K562 (cell line): ENCODE measurements around the gene WDR20. TPM values are rescaled to one million over a fixed set of nuclear protein-coding genes. Genes with fewer than 3 reads are reported as not detected.

Source experiments
- ATAC-seq: fragments of 200-7000 bp; cut with Tn5 transposase; 3 replicates; pipeline ENCODE4 v1.9.1; 2020; ENCODE audit warnings: moderate library complexity
- BruUV-seq: library from RNA; stranded (reverse); fragments of 400-500 nt; replicated peaks from 2 replicates; lab custom pipeline; 2021; lab: Mats Ljungman, UMichigan
- CTCF ChIA-PET: fragments of 300-600 bp; formaldehyde crosslinking; extraction: SDS; loops from one replicate; lab custom pipeline; 2021; ENCODE audit warnings: low intra/inter-chr PET ratio; lab: Yijun Ruan, JAX
- POLR2A ChIA-PET: fragments of 300-600, 350-650 bp; sonication (Branson Sonifier 250); formaldehyde crosslinking; extraction: SDS; loops from one replicate; lab custom pipeline; 2021; ENCODE audit warnings: antibody characterized with exemption, inconsistent platforms; lab: Yijun Ruan, JAX
- DNase-seq, 4 experiments: peaks; one replicate each; pipeline versions ENCODE4 v3.0.0 to v3.0.0-alpha.2; 2011 to 2018; ENCODE audit warnings: low spot score in 3 of 4, mixed read lengths in 3 of 4; ENCODE audit errors: extremely low read depth in 1 of 4
- FAIRE-seq: peaks from 2 replicates; lab custom pipeline; 2011; peaks lifted over from hg19 to GRCh38; lab: Jason Lieb, UNC
- H2AFZ ChIP-seq: 2 replicates; pipeline ENCODE4 v1.6.0; 2011; ENCODE audit warnings: low read depth, low read length, control low read depth, inconsistent platforms
- H3K27ac ChIP-seq: fragments of 200-600 bp; 3 replicates; pipeline ENCODE4 v1.8.0; 2011; ENCODE audit warnings: low read depth, mild to moderate bottlenecking, control low read depth, inconsistent platforms, low read length, moderate library complexity, mixed read lengths; ENCODE audit errors: extremely low read depth
- H3K27me3 ChIP-seq, 2 experiments: fragments of 300-600 bp in 1 of 2; 2 replicates in 1 of 2; 3 replicates in 1 of 2; pipeline versions ENCODE4 v1.6.0 to v1.8.0; 2011; ENCODE audit warnings: inconsistent platforms in 2 of 2, low read length in 2 of 2, mild to moderate bottlenecking in 1 of 2, mixed read lengths in 1 of 2, moderate library complexity in 1 of 2; ENCODE audit not compliant: control insufficient read depth in 2 of 2, insufficient read depth in 2 of 2
- H3K36me3 ChIP-seq: fragments of 300-600 bp; 3 replicates; pipeline ENCODE4 v1.8.0; 2011; ENCODE audit warnings: mild to moderate bottlenecking, low read length, inconsistent platforms; ENCODE audit not compliant: control insufficient read depth, insufficient read depth
- H3K4me1 ChIP-seq, 2 experiments: fragments of 200-600 bp in 1 of 2; replicated peaks in 1 of 2; 2 replicates in 1 of 2; 3 replicates in 1 of 2; pipeline versions ENCODE4 v1.5.1 to v1.8.0; 2011; ENCODE audit warnings: inconsistent platforms in 2 of 2, low read length in 2 of 2, mild to moderate bottlenecking in 1 of 2, mixed read lengths in 1 of 2, moderate library complexity in 1 of 2; ENCODE audit not compliant: control insufficient read depth in 2 of 2, insufficient read depth in 2 of 2
- H3K4me2 ChIP-seq: 2 replicates; pipeline ENCODE4 v1.6.1; 2011; ENCODE audit warnings: low read length, control low read depth, inconsistent platforms, mixed read lengths; ENCODE audit not compliant: insufficient read depth
- H3K4me3 ChIP-seq: fragments of 200-600 bp; sonication (generic), shearing (Covaris generic); 2 replicates; pipeline ENCODE4 v1.5.1; 2016; ENCODE audit warnings: control low read depth, inconsistent platforms
- H3K79me2 ChIP-seq: fragments of 200-600 bp; 3 replicates; pipeline ENCODE4 v1.8.0; 2011; ENCODE audit warnings: low read length, inconsistent platforms; ENCODE audit not compliant: control insufficient read depth, insufficient read depth
- H3K9ac ChIP-seq, 2 experiments: 2 replicates each; pipeline versions ENCODE4 v1.6.0 to v1.6.1; 2011; ENCODE audit warnings: low read depth in 2 of 2, low read length in 2 of 2, control low read depth in 1 of 2, inconsistent platforms in 1 of 2, mild to moderate bottlenecking in 1 of 2, mixed read lengths in 1 of 2; ENCODE audit not compliant: insufficient read depth in 1 of 2
- H3K9me1 ChIP-seq: one replicate; pipeline ENCODE4 v1.6.0; 2011; ENCODE audit warnings: inconsistent platforms, mild to moderate bottlenecking, low read length, moderate library complexity; ENCODE audit not compliant: control insufficient read depth, insufficient read depth
- H3K9me3 ChIP-seq: replicated peaks from 2 replicates; pipeline ENCODE4 v1.5.1; 2011; ENCODE audit warnings: low read depth, low read length, inconsistent platforms; ENCODE audit not compliant: control insufficient read depth, insufficient read depth
- H4K20me1 ChIP-seq: replicated peaks from 2 replicates; pipeline ENCODE4 v1.6.1; 2011; ENCODE audit warnings: low read length, inconsistent platforms, mixed read lengths; ENCODE audit not compliant: control insufficient read depth, insufficient read depth
- DDX20 ChIP-seq: fragments of 450-650 bp; IDR thresholded peaks from 2 replicates; pipeline ENCODE4 v1.6.1; 2016; ENCODE audit warnings: missing genetic modification characterization, low read depth, mild to moderate bottlenecking, missing compliant biosample characterization, moderate library complexity
- ESRRA ChIP-seq: fragments of 450-650 bp; IDR thresholded peaks from 2 replicates; pipeline ENCODE4 v1.6.1; 2014; ENCODE audit warnings: low read depth, mild to moderate bottlenecking, moderate library complexity, borderline replicate concordance
- ILF3 ChIP-seq: fragments of 450-650 bp; IDR thresholded peaks from 2 replicates; pipeline ENCODE4 v1.6.1; 2018; ENCODE audit warnings: antibody characterized with exemption, mild to moderate bottlenecking, moderate library complexity, borderline replicate concordance
- NBN ChIP-seq: fragments of 450-650 bp; IDR thresholded peaks from 2 replicates; pipeline ENCODE4 v1.6.1; 2016; ENCODE audit warnings: low read depth, mild to moderate bottlenecking
- TAF9B ChIP-seq: fragments of 450-650 bp; IDR thresholded peaks from 2 replicates; pipeline ENCODE4 v1.6.1; 2018; ENCODE audit warnings: mild to moderate bottlenecking; ENCODE audit not compliant: partially characterized antibody
- ZFPM2 ChIP-seq: fragments of 250-450 bp; sonication (Bioruptor Pico); IDR thresholded peaks from 2 replicates; pipeline ENCODE4 v1.5.1; 2022; ENCODE audit warnings: mild to moderate bottlenecking
- ZNF354B ChIP-seq: fragments of 250-450 bp; sonication (Bioruptor Pico); IDR thresholded peaks from 2 replicates; pipeline ENCODE4 v1.4.0; 2020
- WGBS: fragments of 100-300 bp; shearing (Covaris generic); methylation state at CpG from one replicate; pipeline ENCODE4 v1.1.6; 2016; ENCODE audit warnings: low coverage, mixed read lengths; ENCODE audit not compliant: insufficient coverage; ENCODE audit errors: missing lambda C conversion rate; 5-methylcytosine and 5-hydroxymethylcytosine counted together
- in situ Hi-C: fragments of 300-500 bp; cut with MboI; formaldehyde crosslinking; loops from 4 replicates; pipeline ENCODE4 v1.15.0; 2018; ENCODE audit warnings: inconsistent platforms, mixed read lengths
- intact Hi-C: fragments of 100-400 bp; cut with micrococcal nuclease; formaldehyde crosslinking; loops from 2 replicates; pipeline ENCODE4 v1.14.2; 2022
- polyA plus RNA-seq, 8 experiments: library from polyadenylated mRNA; depleted of rRNA in 4 of 8; stranded (reverse) in 5 of 8; unstranded in 3 of 8; fragments of >200 nt; fragmentation: Nextera tagmentation in 2 of 8; fragmentation: Illumina TruSeq in 1 of 8; extraction: Ambion mirVana in 2 of 8; extraction: Trizol in 1 of 8; gene quantifications; 2 replicates each; pipeline versions ENCODE4 v1.2.1 to v1.2.3, GENCODE V29; 2011 to 2014; ENCODE audit warnings: inconsistent platforms in 1 of 8, missing spikeins in 1 of 8
- total RNA-seq, 7 experiments: library from RNA; depleted of rRNA in 6 of 7; stranded (reverse); fragments of >200 nt in 6 of 7; fragmentation: Illumina TruSeq in 2 of 7; extraction: Trizol in 2 of 7; gene quantifications; 2 replicates each; pipeline versions ENCODE4 v1.2.1 to v1.2.3, GENCODE V29; 2011 to 2021; ENCODE audit warnings: low replicate concordance in 1 of 7
- TF ChIP-seq, protein P1 (sequence below), 2 experiments: IDR thresholded peaks; 2 replicates each; pipeline ENCODE4 v1.6.1; 2011; ENCODE audit warnings: borderline replicate concordance in 1 of 2, control low read depth in 1 of 2, low read depth in 1 of 2, low read length in 1 of 2, mild to moderate bottlenecking in 1 of 2, mixed read lengths in 1 of 2, moderate library complexity in 1 of 2; ENCODE audit not compliant: insufficient read depth in 1 of 2, insufficient read length in 1 of 2, poor library complexity in 1 of 2, severe bottlenecking in 1 of 2; ENCODE audit errors: extremely low read depth in 1 of 2

Gene WDR20
- total and polyA plus RNA-seq, 9 of the 15 experiments (the other 6 are each of a cell fraction or from before 2014, with no cell fraction given), result 7.0 to 15.3 (median 11.8) TPM

DNA sequence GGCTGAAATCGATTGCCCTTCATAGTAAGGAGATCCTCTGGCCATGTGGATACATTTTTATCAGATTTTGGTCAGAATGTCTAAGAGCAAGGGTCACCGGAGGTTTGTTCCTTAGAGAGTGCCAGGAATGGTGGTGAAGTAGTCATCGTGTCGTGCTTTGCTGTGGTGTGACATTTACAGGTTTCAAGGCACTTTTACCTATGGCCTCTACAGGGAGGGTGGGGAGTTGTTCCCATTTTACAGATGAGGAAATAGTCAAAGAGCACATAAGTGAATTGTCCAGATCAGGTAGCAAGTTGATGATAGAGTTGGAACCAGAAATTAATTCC, 57.2 kb downstream of the WDR20 start:
- H3K79me2 ChIP-seq, result peaks cover 12% of the 10 kb centered on the region; the same call in 1 of the 3 replicates
- no peak overlapping the region for H3K4me3 ChIP-seq
- DNase-seq, result no peak
- no peaks in the 10 kb centered on the region for H4K20me1 ChIP-seq
- H3K36me3 ChIP-seq, result peaks cover 39% of the 10 kb centered on the region; the same call in 2 of the 3 replicates
- H3K4me2 ChIP-seq, result no peak overlapping the region
- BruUV-seq, result no TSS peak
- intact Hi-C loops, result no loop called here
- CTCF ChIA-PET, result no interaction called here
- in situ Hi-C loops, result no loop called here
- TF ChIP-seq NBN, result no peak
- TF ChIP-seq DDX20 (tag), result no peak
- TF ChIP-seq ZFPM2 (CRISPR knock-in tag), result no peak
- POLR2A ChIA-PET, result interaction anchor here (0.6 to 0.8 kb wide), 2 partner anchors 9 to 352 kb away, joined by 4 read pairs; no protein-coding TSS in a partner anchor
- H3K9ac ChIP-seq, result no peak overlapping the region
- H3K27ac ChIP-seq, result no peak overlapping the region
- no peak overlapping the region for H2AFZ ChIP-seq
- FAIRE-seq, result no peak
- no peaks in the 10 kb centered on the region for H3K9me3 ChIP-seq
- no peaks in the 10 kb centered on the region for H3K27me3 ChIP-seq
- no peaks in the 10 kb centered on the region for H3K9me1 ChIP-seq
- WGBS, result 64% methylated on average over 4 of the region's 4 CpGs
- 0 out of 5 replicates have a peak, but pooled peaks cover 0 to 3% of the 10 kb centered on the region in 2 experiments for H3K4me1 ChIP-seq
- ATAC-seq, result no peak

- H3K9me1 ChIP-seq, result no peaks in the 10 kb centered on the region
- POLR2A ChIA-PET, result interaction anchor here (0.6 to 0.8 kb wide), 3 partner anchors 9 to 352 kb away, joined by 3 to 4 read pairs (median 4); no protein-coding TSS in a partner anchor
- 90% methylated on average over 5 of the region's 5 CpGs for WGBS
- TF ChIP-seq ILF3, result no peak
- TF ChIP-seq, protein P1, sequence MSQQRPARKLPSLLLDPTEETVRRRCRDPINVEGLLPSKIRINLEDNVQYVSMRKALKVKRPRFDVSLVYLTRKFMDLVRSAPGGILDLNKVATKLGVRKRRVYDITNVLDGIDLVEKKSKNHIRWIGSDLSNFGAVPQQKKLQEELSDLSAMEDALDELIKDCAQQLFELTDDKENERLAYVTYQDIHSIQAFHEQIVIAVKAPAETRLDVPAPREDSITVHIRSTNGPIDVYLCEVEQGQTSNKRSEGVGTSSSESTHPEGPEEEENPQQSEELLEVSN (IDR thresholded peaks at IDR 0.05; ENCODE audit: borderline replicate concordance in 1 of 2, extremely low read depth in 1 of 2, insufficient read depth in 1 of 2, insufficient read length in 1 of 2, low read depth in 1 of 2, low read length in 1 of 2, poor library complexity in 1 of 2, severe bottlenecking in 1 of 2), result no peak
- no peak for TF ChIP-seq TAF9B
- TF ChIP-seq ZNF354B (CRISPR knock-in tag), result no peak
- no peak for TF ChIP-seq ESRRA
- intact Hi-C loops, result no loop called here
- no peak overlapping the region for H3K4me2 ChIP-seq
- H3K36me3 ChIP-seq, result peaks cover 39% of the 10 kb centered on the region; the same call in 2 of the 3 replicates
- no peak overlapping the region for H3K9ac ChIP-seq
- H3K79me2 ChIP-seq, result peaks cover 12% of the 10 kb centered on the region; the same call in 1 of the 3 replicates
- H2AFZ ChIP-seq, result no peak overlapping the region
- no peak overlapping the region for H3K4me3 ChIP-seq
- H3K9me3 ChIP-seq, result no peaks in the 10 kb centered on the region
- no peaks in the 10 kb centered on the region for H3K27me3 ChIP-seq
- DNase-seq, result no peak
- in situ Hi-C loops, result no loop called here
- BruUV-seq, result no TSS peak
- H4K20me1 ChIP-seq, result no peaks in the 10 kb centered on the region
- CTCF ChIA-PET, result no interaction called here
- H3K4me1 ChIP-seq, result 0 out of 5 replicates have a peak, but pooled peaks cover 0 to 3% of the 10 kb centered on the region in 2 experiments
- no peak for ATAC-seq
- FAIRE-seq, result no peak
- H3K27ac ChIP-seq, result no peak overlapping the region
Observed at GRCh38 chr14:102197317-102197853, 57.7 kb downstream of the WDR20 start.
